IMR-90 (cell line): ENCODE measurements around the gene FXYD5. TPM values are rescaled to one million over a fixed set of nuclear protein-coding genes. Genes with fewer than 3 reads are reported as not detected.

Experiments
- ATAC-seq: fragments of 200-7000 bp; cut with Tn5 transposase; 2 replicates; pipeline ENCODE4 v1.9.1; 2020; ENCODE audit warnings: low read depth, mild to moderate bottlenecking, moderate library complexity
- BruUV-seq: library from RNA; stranded (reverse); fragments of 400-500 nt; replicated peaks from 2 replicates; lab custom pipeline; 2021; lab: Mats Ljungman, UMichigan
- CTCF ChIA-PET: fragments of 300-600 bp; formaldehyde crosslinking; extraction: SDS; loops from one replicate; lab custom pipeline; 2021; ENCODE audit warnings: antibody characterized with exemption; lab: Yijun Ruan, JAX
- POLR2A ChIA-PET: fragments of 300-600 bp; sonication (Branson Sonifier 250); formaldehyde crosslinking; loops from one replicate; lab custom pipeline; 2022; ENCODE audit warnings: antibody characterized with exemption; ENCODE audit not compliant: unreplicated experiment; lab: Charles Lee
- DNase-seq: peaks from one replicate; pipeline ENCODE4 v3.0.0; 2013
- H2AFZ ChIP-seq: replicated peaks from 2 replicates; pipeline ENCODE3; 2013; ENCODE audit warnings: low read length, mild to moderate bottlenecking; ENCODE audit not compliant: poor library complexity
- H2AK5ac ChIP-seq: 2 replicates; pipeline ENCODE4 v1.6.1; 2013; ENCODE audit warnings: low read depth, low read length, inconsistent platforms
- H2AK9ac ChIP-seq: replicated peaks from 2 replicates; pipeline ENCODE3; 2013; ENCODE audit warnings: mild to moderate bottlenecking, low read depth, low read length, moderate library complexity; ENCODE audit not compliant: poor library complexity
- H2BK120ac ChIP-seq: 2 replicates; pipeline ENCODE4 v1.6.1; 2013; ENCODE audit warnings: low read depth, low read length, inconsistent platforms
- H2BK15ac ChIP-seq: 3 replicates; pipeline ENCODE4 v1.6.1; 2013; ENCODE audit warnings: low read depth, low read length, inconsistent platforms
- H2BK20ac ChIP-seq: 2 replicates; pipeline ENCODE4 v1.6.1; 2013; ENCODE audit warnings: low read depth, mild to moderate bottlenecking, inconsistent platforms, low read length, moderate library complexity
- H2BK5ac ChIP-seq: 2 replicates; pipeline ENCODE4 v1.6.1; 2013; ENCODE audit warnings: mild to moderate bottlenecking, low read depth, low read length, inconsistent platforms; ENCODE audit not compliant: poor library complexity, severe bottlenecking
- H3K14ac ChIP-seq: replicated peaks from 2 replicates; pipeline ENCODE4 v1.6.1; 2013; ENCODE audit warnings: low read depth, low read length, inconsistent platforms
- H3K18ac ChIP-seq: 2 replicates; pipeline ENCODE4 v1.6.1; 2013; ENCODE audit warnings: low read depth, low read length, control low read depth
- H3K23ac ChIP-seq: 2 replicates; pipeline ENCODE4 v1.6.1; 2013; ENCODE audit warnings: low read depth, low read length, inconsistent platforms
- H3K27ac ChIP-seq: 2 replicates; pipeline ENCODE4 v1.5.1; 2013; ENCODE audit warnings: mild to moderate bottlenecking, control low read depth, low read length; ENCODE audit not compliant: insufficient read depth
- H3K27me3 ChIP-seq: 2 replicates; pipeline ENCODE4 v1.6.1; 2013; ENCODE audit warnings: low read length; ENCODE audit not compliant: control insufficient read depth, insufficient read depth
- H3K36me3 ChIP-seq: 2 replicates; pipeline ENCODE4 v1.6.1; 2013; ENCODE audit warnings: low read length, mixed read lengths; ENCODE audit not compliant: control insufficient read depth, insufficient read depth
- H3K4ac ChIP-seq: 2 replicates; pipeline ENCODE4 v1.6.1; 2013; ENCODE audit warnings: low read depth, low read length, inconsistent platforms
- H3K4me1 ChIP-seq: 2 replicates; pipeline ENCODE4 v1.6.1; 2013; ENCODE audit warnings: low read length, mixed read lengths; ENCODE audit not compliant: control insufficient read depth, insufficient read depth
- H3K4me2 ChIP-seq: 2 replicates; pipeline ENCODE4 v1.6.1; 2013; ENCODE audit warnings: low read depth, mild to moderate bottlenecking, control low read depth, low read length, moderate library complexity
- H3K4me3 ChIP-seq: 2 replicates; pipeline ENCODE4 v1.5.1; 2013; ENCODE audit warnings: low read depth, mild to moderate bottlenecking, control low read depth, low read length, moderate library complexity; ENCODE audit not compliant: insufficient read depth
- H3K56ac ChIP-seq: 2 replicates; pipeline ENCODE4 v1.6.1; 2013; ENCODE audit warnings: low read length, inconsistent platforms; ENCODE audit not compliant: insufficient read depth; ENCODE audit errors: extremely low read depth
- H3K79me1 ChIP-seq, 2 experiments: 2 replicates each; pipeline ENCODE4 v1.6.1; 2013; ENCODE audit warnings: low read length in 2 of 2, inconsistent platforms in 1 of 2, low read depth in 1 of 2
- H3K9ac ChIP-seq: 2 replicates; pipeline ENCODE4 v1.6.1; 2013; ENCODE audit warnings: low read depth, low read length, control low read depth
- H3K9me1 ChIP-seq: 2 replicates; pipeline ENCODE4 v1.6.1; 2013; ENCODE audit warnings: low read length, inconsistent platforms; ENCODE audit not compliant: insufficient read depth
- H3K9me3 ChIP-seq: 2 replicates; pipeline ENCODE4 v1.6.1; 2013; ENCODE audit warnings: low read length; ENCODE audit not compliant: control insufficient read depth, insufficient read depth
- H4K20me1 ChIP-seq: 2 replicates; pipeline ENCODE4 v1.6.1; 2013; ENCODE audit warnings: low read length, inconsistent platforms; ENCODE audit not compliant: insufficient read depth
- H4K5ac ChIP-seq: 2 replicates; pipeline ENCODE4 v1.6.1; 2013; ENCODE audit warnings: mild to moderate bottlenecking, low read depth, low read length, control low read depth
- H4K8ac ChIP-seq, 2 experiments: 2 replicates each; pipeline ENCODE4 v1.6.1; 2013; ENCODE audit warnings: low read depth in 2 of 2, low read length in 2 of 2, control low read depth in 1 of 2, inconsistent platforms in 1 of 2
- H4K91ac ChIP-seq: 2 replicates; pipeline ENCODE4 v1.6.1; 2013; ENCODE audit warnings: low read depth, low read length, inconsistent platforms; ENCODE audit not compliant: insufficient read depth
- BHLHE40 ChIP-seq: fragments of 150-350 bp; IDR thresholded peaks from 2 replicates; pipeline ENCODE4 v1.6.1; 2016; ENCODE audit warnings: mild to moderate bottlenecking, low read depth, low read length
- CEBPB ChIP-seq: IDR thresholded peaks from 2 replicates; pipeline ENCODE4 v1.6.1; 2012; ENCODE audit warnings: low read depth, low read length, improper control_type of control experiment
- CHD1 ChIP-seq: IDR thresholded peaks from 2 replicates; pipeline ENCODE4 v1.6.1; 2012; ENCODE audit warnings: low read depth, low read length, improper control_type of control experiment
- FOS ChIP-seq: fragments of 150-350 bp; IDR thresholded peaks from 2 replicates; pipeline ENCODE4 v1.6.1; 2016; ENCODE audit warnings: low read depth, low read length
- MXI1 ChIP-seq: IDR thresholded peaks from 2 replicates; pipeline ENCODE4 v1.6.1; 2012; ENCODE audit warnings: low read depth, mild to moderate bottlenecking, low read length, moderate library complexity, borderline replicate concordance
- NFE2L2 ChIP-seq: fragments of 150-350 bp; IDR thresholded peaks from 2 replicates; pipeline ENCODE4 v1.6.1; 2016; ENCODE audit warnings: low read depth, mild to moderate bottlenecking, low read length
- POLR2A ChIP-seq: IDR thresholded peaks from 2 replicates; pipeline ENCODE4 v1.6.1; 2012; ENCODE audit warnings: mild to moderate bottlenecking, low read depth, low read length
- RCOR1 ChIP-seq: IDR thresholded peaks from 2 replicates; pipeline ENCODE4 v1.6.1; 2012; ENCODE audit warnings: mild to moderate bottlenecking, low read length, improper control_type of control experiment; ENCODE audit not compliant: insufficient replicate concordance
- RFX5 ChIP-seq: IDR thresholded peaks from 2 replicates; pipeline ENCODE4 v1.8.0; 2012; ENCODE audit warnings: low read depth, mild to moderate bottlenecking, low read length, moderate library complexity
- SMC3 ChIP-seq: fragments of 150-350 bp; IDR thresholded peaks from 2 replicates; pipeline ENCODE4 v1.6.1; 2016; ENCODE audit warnings: low read depth, mild to moderate bottlenecking, antibody characterized with exemption, low read length, moderate library complexity
- whole genome bisulfite sequencing, 2 experiments: methylation state at CpG; one replicate each; pipeline versions ENCODE4 v1.1.5 to v1.1.7; 2013; ENCODE audit warnings: missing lambda C conversion rate in 2 of 2; ENCODE audit not compliant: insufficient read length in 1 of 2; ENCODE audit errors: extremely low coverage in 2 of 2; 5-methylcytosine and 5-hydroxymethylcytosine counted together
- dilution Hi-C: fragments of 300-500 bp; cut with HindIII; formaldehyde crosslinking; loops from one replicate; pipeline ENCODE4 v1.14.3; 2018; ENCODE audit warnings: low sequenced_read_pairs; ENCODE audit not compliant: unreplicated experiment
- in situ Hi-C: fragments of 300-500 bp; cut with MboI; formaldehyde crosslinking; loops from 3 replicates; pipeline ENCODE4 v1.14.3; 2019; ENCODE audit warnings: low sequenced_read_pairs, inconsistent platforms, mixed read lengths
- intact Hi-C: fragments of 100-400 bp; cut with micrococcal nuclease; formaldehyde crosslinking; loops from 2 replicates; pipeline ENCODE4 v1.10.0; 2022
- polyA plus RNA-seq, 3 experiments: library from polyadenylated mRNA; depleted of rRNA; stranded (reverse); fragments of >200 nt; gene quantifications; 2 replicates each; pipeline ENCODE4 v1.2.3, GENCODE V29; 2012; ENCODE audit warnings: low replicate concordance in 1 of 3
- total RNA-seq: library from RNA; depleted of rRNA; stranded (reverse); fragments of >200 nt; gene quantifications from 2 replicates; pipeline ENCODE4 v1.2.3, GENCODE V29; 2012
- TF ChIP-seq, protein P1 (sequence below): conservative IDR thresholded peaks from 2 replicates; pipeline ENCODE4 v1.5.1; 2012; ENCODE audit warnings: mild to moderate bottlenecking, low read depth, low read length, improper control_type of control experiment
- TF ChIP-seq, protein P2 (sequence below): fragments of 150-350 bp; IDR thresholded peaks from 2 replicates; pipeline ENCODE4 v1.6.1; 2016; ENCODE audit warnings: low read depth, mild to moderate bottlenecking, low read length, moderate library complexity, borderline replicate concordance
- TF ChIP-seq, protein P3 (sequence below): fragments of 150-350 bp; IDR thresholded peaks from 2 replicates; pipeline ENCODE4 v1.6.1; 2017; ENCODE audit warnings: mild to moderate bottlenecking, antibody characterized with exemption, low read length, low read depth

FXYD5 gene
- total and polyA plus RNA-seq, 2 of the 4 experiments (the other 2 are of a cell fraction) = 53.6 to 245 TPM

DNA sequence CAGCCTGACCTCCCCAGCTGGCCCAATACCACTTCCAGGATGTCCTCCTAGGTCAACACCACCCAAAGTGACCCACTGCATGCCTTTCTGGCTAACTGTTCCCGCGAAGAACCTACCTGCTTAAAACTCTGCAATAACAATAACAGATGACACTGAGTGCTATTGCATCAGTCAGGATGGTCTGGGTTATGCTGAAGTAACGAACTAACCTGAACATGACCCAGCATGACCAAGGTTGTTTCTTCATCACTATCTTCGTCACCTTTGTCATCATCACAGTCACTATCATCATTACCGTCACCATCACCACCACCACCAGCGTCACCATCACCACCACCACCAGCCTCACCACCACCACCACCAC lies 49.5 kb upstream of the FXYD5 start:
- ATAC-seq (no peak), DNase-seq (no peak)
- Histone ChIP-seq H3K4me1 (no peaks in the 10 kb centered on the region), H4K8ac (no peak overlapping the region), H3K56ac (no peak overlapping the region), H2AK9ac (peak overlapping the region; percentile 28), H3K9ac (no peak overlapping the region), H2BK120ac (no peak overlapping the region), H4K5ac (no peak overlapping the region), H3K79me1 (no peaks in the 10 kb centered on the region), H3K36me3 (no peaks in the 10 kb centered on the region), H3K14ac (no peak overlapping the region), H2BK15ac (no peak overlapping the region), H3K4ac (no peak overlapping the region), H3K4me2 (no peak overlapping the region), H3K18ac (no peak overlapping the region), H3K9me3 (peaks cover 5% of the 10 kb centered on the region; the same call in 1 of the 2 replicates), H2AK5ac (no peak overlapping the region), H3K23ac (no peak overlapping the region), H3K4me3 (no peak overlapping the region), H3K27ac (no peak overlapping the region), H2BK5ac (no peak overlapping the region), H2BK20ac (no peak overlapping the region), H4K91ac (no peak overlapping the region), H2AFZ (no peak overlapping the region), H3K27me3 (no peaks in the 10 kb centered on the region; the same call in 1 of the 2 replicates), H4K20me1 (no peaks in the 10 kb centered on the region), H3K9me1 (no peaks in the 10 kb centered on the region)
- 70% methylated on average over 4 of the region's 6 CpGs; no CpG with 5 or more reads in 1 of the 2 experiments for WGBS, 2 experiments
- dilution Hi-C loops (no loop called here), intact Hi-C loops (no loop called here), in situ Hi-C loops (no loop called here)
- TF ChIP-seq NFE2L2 (no peak), BHLHE40 (no peak), CEBPB (no peak), CHD1 (no peak), SMC3 (no peak), RCOR1 (no peak), FOS (no peak), MXI1 (no peak), POLR2A (no peak), RFX5 (no peak)
- TF ChIP-seq, protein P1, sequence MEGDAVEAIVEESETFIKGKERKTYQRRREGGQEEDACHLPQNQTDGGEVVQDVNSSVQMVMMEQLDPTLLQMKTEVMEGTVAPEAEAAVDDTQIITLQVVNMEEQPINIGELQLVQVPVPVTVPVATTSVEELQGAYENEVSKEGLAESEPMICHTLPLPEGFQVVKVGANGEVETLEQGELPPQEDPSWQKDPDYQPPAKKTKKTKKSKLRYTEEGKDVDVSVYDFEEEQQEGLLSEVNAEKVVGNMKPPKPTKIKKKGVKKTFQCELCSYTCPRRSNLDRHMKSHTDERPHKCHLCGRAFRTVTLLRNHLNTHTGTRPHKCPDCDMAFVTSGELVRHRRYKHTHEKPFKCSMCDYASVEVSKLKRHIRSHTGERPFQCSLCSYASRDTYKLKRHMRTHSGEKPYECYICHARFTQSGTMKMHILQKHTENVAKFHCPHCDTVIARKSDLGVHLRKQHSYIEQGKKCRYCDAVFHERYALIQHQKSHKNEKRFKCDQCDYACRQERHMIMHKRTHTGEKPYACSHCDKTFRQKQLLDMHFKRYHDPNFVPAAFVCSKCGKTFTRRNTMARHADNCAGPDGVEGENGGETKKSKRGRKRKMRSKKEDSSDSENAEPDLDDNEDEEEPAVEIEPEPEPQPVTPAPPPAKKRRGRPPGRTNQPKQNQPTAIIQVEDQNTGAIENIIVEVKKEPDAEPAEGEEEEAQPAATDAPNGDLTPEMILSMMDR = no peak
- TF ChIP-seq, protein P2, sequence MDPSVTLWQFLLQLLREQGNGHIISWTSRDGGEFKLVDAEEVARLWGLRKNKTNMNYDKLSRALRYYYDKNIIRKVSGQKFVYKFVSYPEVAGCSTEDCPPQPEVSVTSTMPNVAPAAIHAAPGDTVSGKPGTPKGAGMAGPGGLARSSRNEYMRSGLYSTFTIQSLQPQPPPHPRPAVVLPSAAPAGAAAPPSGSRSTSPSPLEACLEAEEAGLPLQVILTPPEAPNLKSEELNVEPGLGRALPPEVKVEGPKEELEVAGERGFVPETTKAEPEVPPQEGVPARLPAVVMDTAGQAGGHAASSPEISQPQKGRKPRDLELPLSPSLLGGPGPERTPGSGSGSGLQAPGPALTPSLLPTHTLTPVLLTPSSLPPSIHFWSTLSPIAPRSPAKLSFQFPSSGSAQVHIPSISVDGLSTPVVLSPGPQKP = no peak
- TF ChIP-seq, protein P3, sequence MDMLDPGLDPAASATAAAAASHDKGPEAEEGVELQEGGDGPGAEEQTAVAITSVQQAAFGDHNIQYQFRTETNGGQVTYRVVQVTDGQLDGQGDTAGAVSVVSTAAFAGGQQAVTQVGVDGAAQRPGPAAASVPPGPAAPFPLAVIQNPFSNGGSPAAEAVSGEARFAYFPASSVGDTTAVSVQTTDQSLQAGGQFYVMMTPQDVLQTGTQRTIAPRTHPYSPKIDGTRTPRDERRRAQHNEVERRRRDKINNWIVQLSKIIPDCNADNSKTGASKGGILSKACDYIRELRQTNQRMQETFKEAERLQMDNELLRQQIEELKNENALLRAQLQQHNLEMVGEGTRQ = no peak
- ChIA-PET POLR2A (no interaction called here), CTCF (no interaction called here)
- BruUV-seq = no TSS peak
